Calu3 (cell line): ENCODE measurements around the gene AP3D1. TPM values are rescaled to one million over a fixed set of nuclear protein-coding genes. Genes with fewer than 3 reads are reported as not detected.

ENCODE experiments used
- BruUV-seq: library from RNA; stranded (reverse); fragments of 400-500 nt; replicated peaks from 2 replicates; lab custom pipeline; 2021; lab: Mats Ljungman, UMichigan
- CTCF ChIA-PET: fragments of 300-600 bp; sonication (Branson Sonifier 250); formaldehyde crosslinking; loops from one replicate; lab custom pipeline; 2022; ENCODE audit warnings: antibody characterized with exemption; lab: Charles Lee
- DNase-seq: peaks from one replicate; pipeline ENCODE4 v3.0.0; 2022
- H3K27ac Mint-ChIP-seq: one replicate; pipeline ENCODE4 v1.8.0; 2022; ENCODE audit warnings: mixed read lengths; ENCODE audit not compliant: unreplicated experiment
- H3K27me3 Mint-ChIP-seq: one replicate; pipeline ENCODE4 v1.8.0; 2022; ENCODE audit warnings: mixed read lengths; ENCODE audit not compliant: unreplicated experiment
- H3K36me3 Mint-ChIP-seq: one replicate; pipeline ENCODE4 v1.8.0; 2022; ENCODE audit warnings: mild to moderate bottlenecking, moderate library complexity, mixed read lengths; ENCODE audit not compliant: insufficient read depth, unreplicated experiment
- H3K4me1 Mint-ChIP-seq: one replicate; pipeline ENCODE4 v1.8.0; 2022; ENCODE audit warnings: mild to moderate bottlenecking, low read depth, mixed read lengths; ENCODE audit not compliant: unreplicated experiment
- H3K4me3 Mint-ChIP-seq: one replicate; pipeline ENCODE4 v1.8.0; 2022; ENCODE audit warnings: mild to moderate bottlenecking, low read depth, moderate library complexity, mixed read lengths; ENCODE audit not compliant: unreplicated experiment
- H3K9me3 Mint-ChIP-seq: one replicate; pipeline ENCODE4 v1.8.0; 2022; ENCODE audit warnings: low read depth, mixed read lengths; ENCODE audit not compliant: unreplicated experiment
- intact Hi-C: fragments of 100-400 bp; cut with micrococcal nuclease; formaldehyde crosslinking; loops from one replicate; pipeline ENCODE4 v1.10.0; 2022; ENCODE audit not compliant: unreplicated experiment
- total RNA-seq: library from RNA; stranded (reverse); gene quantifications from 2 replicates; pipeline ENCODE4 v1.2.3, GENCODE V29; 2022
- TF ChIP-seq, protein P1 (sequence below): fragments of 200-600 bp; IDR thresholded peaks from one replicate; pipeline ENCODE4 v1.8.0; 2022; ENCODE audit warnings: antibody characterized with exemption; ENCODE audit not compliant: unreplicated experiment

The AP3D1 gene
- total RNA-seq, 1 experiment from 2014 or later, result 107 TPM

- no peak overlapping the region for H3K4me3 Mint-ChIP-seq
- TF ChIP-seq, protein P1, sequence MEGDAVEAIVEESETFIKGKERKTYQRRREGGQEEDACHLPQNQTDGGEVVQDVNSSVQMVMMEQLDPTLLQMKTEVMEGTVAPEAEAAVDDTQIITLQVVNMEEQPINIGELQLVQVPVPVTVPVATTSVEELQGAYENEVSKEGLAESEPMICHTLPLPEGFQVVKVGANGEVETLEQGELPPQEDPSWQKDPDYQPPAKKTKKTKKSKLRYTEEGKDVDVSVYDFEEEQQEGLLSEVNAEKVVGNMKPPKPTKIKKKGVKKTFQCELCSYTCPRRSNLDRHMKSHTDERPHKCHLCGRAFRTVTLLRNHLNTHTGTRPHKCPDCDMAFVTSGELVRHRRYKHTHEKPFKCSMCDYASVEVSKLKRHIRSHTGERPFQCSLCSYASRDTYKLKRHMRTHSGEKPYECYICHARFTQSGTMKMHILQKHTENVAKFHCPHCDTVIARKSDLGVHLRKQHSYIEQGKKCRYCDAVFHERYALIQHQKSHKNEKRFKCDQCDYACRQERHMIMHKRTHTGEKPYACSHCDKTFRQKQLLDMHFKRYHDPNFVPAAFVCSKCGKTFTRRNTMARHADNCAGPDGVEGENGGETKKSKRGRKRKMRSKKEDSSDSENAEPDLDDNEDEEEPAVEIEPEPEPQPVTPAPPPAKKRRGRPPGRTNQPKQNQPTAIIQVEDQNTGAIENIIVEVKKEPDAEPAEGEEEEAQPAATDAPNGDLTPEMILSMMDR, result no peak
- no peak for DNase-seq
- intact Hi-C loops, result no loop called here
- CTCF ChIA-PET, result no interaction called here
- H3K9me3 Mint-ChIP-seq, result no peaks in the 10 kb centered on the region
- H3K4me1 Mint-ChIP-seq, result no peaks in the 10 kb centered on the region
- no peaks in the 10 kb centered on the region for H3K27me3 Mint-ChIP-seq
- no peak overlapping the region for H3K27ac Mint-ChIP-seq
- BruUV-seq, result no TSS peak
- peaks cover 28% of the 10 kb centered on the region for H3K36me3 Mint-ChIP-seq
These were observed 47.0 kb upstream of the AP3D1 start for GRCh38 chr19:2198317-2198716.

GRCh38 chr19:2197270-2197669 lies 45.9 kb upstream of the AP3D1 start:
- no peaks in the 10 kb centered on the region for H3K27me3 Mint-ChIP-seq
- TF ChIP-seq, protein P1, result no peak
- intact Hi-C loops, result no loop called here
- no peaks in the 10 kb centered on the region for H3K9me3 Mint-ChIP-seq
- H3K36me3 Mint-ChIP-seq, result peaks cover 36% of the 10 kb centered on the region
- H3K27ac Mint-ChIP-seq, result no peak overlapping the region
- no peaks in the 10 kb centered on the region for H3K4me1 Mint-ChIP-seq
- CTCF ChIA-PET, result no interaction called here
- BruUV-seq, result no TSS peak
- no peak for DNase-seq
- no peak overlapping the region for H3K4me3 Mint-ChIP-seq

DNA sequence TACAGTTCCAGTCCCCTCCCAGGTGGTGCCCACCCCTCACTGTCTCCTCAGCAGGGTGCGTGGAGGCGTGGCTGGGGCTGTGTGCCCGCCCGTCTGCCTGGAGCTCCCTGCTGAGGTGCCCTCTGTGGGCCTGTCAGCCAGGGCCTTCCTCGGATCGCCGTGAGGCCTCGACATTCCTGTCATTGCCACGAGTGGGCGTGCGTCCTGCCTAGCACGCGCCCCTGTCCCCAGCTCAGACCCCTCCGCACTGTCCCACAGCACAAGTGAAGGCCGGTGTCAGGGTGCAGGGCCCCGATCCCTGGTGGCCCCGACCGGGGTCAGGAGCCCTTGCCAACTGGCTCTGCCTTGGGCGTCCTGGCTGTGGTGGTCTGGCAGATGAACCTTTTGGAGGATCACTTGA lies 44.5 kb upstream of the AP3D1 start:
- no peak for DNase-seq
- intact Hi-C loops, result no loop called here
- Mint-ChIP-seq H3K36me3 (peaks cover 46% of the 10 kb centered on the region), H3K27ac (no peak overlapping the region), H3K27me3 (no peaks in the 10 kb centered on the region), H3K9me3 (no peaks in the 10 kb centered on the region), H3K4me1 (no peaks in the 10 kb centered on the region), H3K4me3 (no peak overlapping the region)
- CTCF ChIA-PET, result no interaction called here
- BruUV-seq, result no TSS peak
- TF ChIP-seq, protein P1, result no peak

- H3K4me3 Mint-ChIP-seq, result no peak overlapping the region
- H3K4me1 Mint-ChIP-seq, result no peaks in the 10 kb centered on the region
- no peak overlapping the region for H3K27ac Mint-ChIP-seq
- H3K9me3 Mint-ChIP-seq, result no peaks in the 10 kb centered on the region
- H3K36me3 Mint-ChIP-seq, result peaks cover 49% of the 10 kb centered on the region
- DNase-seq, result no peak
- CTCF ChIA-PET, result no interaction called here
- no peaks in the 10 kb centered on the region for H3K27me3 Mint-ChIP-seq
- intact Hi-C loops, result no loop called here
- BruUV-seq, result no TSS peak
- TF ChIP-seq, protein P1, result no peak
These were observed 44.0 kb upstream of the AP3D1 start for GRCh38 chr19:2195361-2195760.
